HEK293 (cell line): ENCODE results near the gene PCNX3.

Experiments used
- BCL11A ChIP-seq: fragments of 450-650 bp; formaldehyde crosslinking; IDR thresholded peaks from 2 replicates; pipeline ENCODE4 v1.5.1; 2016; ENCODE audit warnings: low read depth, missing biosample characterization, missing genetic modification characterization
- CTCF ChIP-seq: fragments of 450-650 bp; formaldehyde crosslinking; IDR thresholded peaks from 2 replicates; pipeline ENCODE4 v1.5.1; 2016; ENCODE audit warnings: missing biosample characterization, missing genetic modification characterization
- GLI4 ChIP-seq: fragments of 450-650 bp; formaldehyde crosslinking; IDR thresholded peaks from 2 replicates; pipeline ENCODE4 v1.5.1; 2016; ENCODE audit warnings: missing biosample characterization, missing genetic modification characterization
- KLF1 ChIP-seq: fragments of 450-650 bp; formaldehyde crosslinking; IDR thresholded peaks from 2 replicates; pipeline ENCODE4 v1.5.1; 2016; ENCODE audit warnings: missing biosample characterization, missing genetic modification characterization
- KLF16 ChIP-seq: fragments of 450-650 bp; formaldehyde crosslinking; IDR thresholded peaks from 2 replicates; pipeline ENCODE4 v1.5.1; 2017; ENCODE audit warnings: missing biosample characterization, missing genetic modification characterization
- REST ChIP-seq: fragments of 450-650 bp; formaldehyde crosslinking; IDR thresholded peaks from 2 replicates; pipeline ENCODE4 v1.5.1; 2016; ENCODE audit warnings: missing biosample characterization, missing genetic modification characterization
- SALL2 ChIP-seq: fragments of 450-650 bp; formaldehyde crosslinking; IDR thresholded peaks from 2 replicates; pipeline ENCODE4 v1.5.0; 2017; ENCODE audit warnings: missing biosample characterization, mild to moderate bottlenecking, missing genetic modification characterization, borderline replicate concordance
- TCF7L2 ChIP-seq: IDR thresholded peaks from 2 replicates; pipeline ENCODE4 v1.6.1; 2011; ENCODE audit warnings: low read depth, mild to moderate bottlenecking, inconsistent platforms, low read length, moderate library complexity, borderline replicate concordance
- ZNF23 ChIP-seq: fragments of 450-650 bp; formaldehyde crosslinking; IDR thresholded peaks from 2 replicates; pipeline ENCODE4 v1.5.1; 2016; ENCODE audit warnings: missing biosample characterization, missing genetic modification characterization, borderline replicate concordance
- ZNF670 ChIP-seq: fragments of 450-650 bp; formaldehyde crosslinking; IDR thresholded peaks from 2 replicates; pipeline ENCODE4 v1.5.1; 2016; ENCODE audit warnings: missing biosample characterization, missing genetic modification characterization, low read depth
- ZNF677 ChIP-seq: fragments of 450-650 bp; IDR thresholded peaks from 2 replicates; pipeline ENCODE4 v1.5.0; 2018; ENCODE audit warnings: missing biosample characterization, mild to moderate bottlenecking, missing genetic modification characterization, moderate library complexity

- no peak for TF ChIP-seq CTCF (tag by site-specific recombination)
- TF ChIP-seq BCL11A (tag by site-specific recombination), result no peak
- no peak for TF ChIP-seq SALL2 (tag by site-specific recombination)
- TF ChIP-seq KLF16 (tag by site-specific recombination), result no peak
- TF ChIP-seq REST (tag by site-specific recombination), result no peak
- no peak for TF ChIP-seq ZNF670 (tag by site-specific recombination)
- no peak for TF ChIP-seq ZNF677 (tag by site-specific recombination)
- TF ChIP-seq TCF7L2, result no peak
- TF ChIP-seq KLF1 (tag by site-specific recombination), result no peak
- TF ChIP-seq ZNF23 (tag by site-specific recombination), result no peak
- no peak for TF ChIP-seq GLI4 (tag by site-specific recombination)
Measured at GRCh38 chr11:65595131-65595530, 20.4 kb upstream of the PCNX3 start.
